Neuron (in vitro differentiated cells): ENCODE data around the gene TFAP2A.

ENCODE experiments used
- H2AFZ ChIP-seq: one replicate; pipeline ENCODE4 v1.6.1; 2013; ENCODE audit warnings: low read depth, mild to moderate bottlenecking, inconsistent platforms, low read length, moderate library complexity
- H3K27me3 ChIP-seq: one replicate; pipeline ENCODE4 v1.6.1; 2013; ENCODE audit warnings: low read length; ENCODE audit not compliant: insufficient read depth
- H3K36me3 ChIP-seq: one replicate; pipeline ENCODE4 v1.6.1; 2013; ENCODE audit warnings: low read length; ENCODE audit not compliant: insufficient read depth
- H3K4me1 ChIP-seq: one replicate; pipeline ENCODE4 v1.6.1; 2013; ENCODE audit warnings: low read length; ENCODE audit not compliant: insufficient read depth
- H3K4me3 ChIP-seq: 2 replicates; pipeline ENCODE4 v1.5.1; 2013; ENCODE audit warnings: mild to moderate bottlenecking, low read length, moderate library complexity
- H3K9me3 ChIP-seq: one replicate; pipeline ENCODE4 v1.6.1; 2013; ENCODE audit warnings: low read length

TFAP2A gene

DNA sequence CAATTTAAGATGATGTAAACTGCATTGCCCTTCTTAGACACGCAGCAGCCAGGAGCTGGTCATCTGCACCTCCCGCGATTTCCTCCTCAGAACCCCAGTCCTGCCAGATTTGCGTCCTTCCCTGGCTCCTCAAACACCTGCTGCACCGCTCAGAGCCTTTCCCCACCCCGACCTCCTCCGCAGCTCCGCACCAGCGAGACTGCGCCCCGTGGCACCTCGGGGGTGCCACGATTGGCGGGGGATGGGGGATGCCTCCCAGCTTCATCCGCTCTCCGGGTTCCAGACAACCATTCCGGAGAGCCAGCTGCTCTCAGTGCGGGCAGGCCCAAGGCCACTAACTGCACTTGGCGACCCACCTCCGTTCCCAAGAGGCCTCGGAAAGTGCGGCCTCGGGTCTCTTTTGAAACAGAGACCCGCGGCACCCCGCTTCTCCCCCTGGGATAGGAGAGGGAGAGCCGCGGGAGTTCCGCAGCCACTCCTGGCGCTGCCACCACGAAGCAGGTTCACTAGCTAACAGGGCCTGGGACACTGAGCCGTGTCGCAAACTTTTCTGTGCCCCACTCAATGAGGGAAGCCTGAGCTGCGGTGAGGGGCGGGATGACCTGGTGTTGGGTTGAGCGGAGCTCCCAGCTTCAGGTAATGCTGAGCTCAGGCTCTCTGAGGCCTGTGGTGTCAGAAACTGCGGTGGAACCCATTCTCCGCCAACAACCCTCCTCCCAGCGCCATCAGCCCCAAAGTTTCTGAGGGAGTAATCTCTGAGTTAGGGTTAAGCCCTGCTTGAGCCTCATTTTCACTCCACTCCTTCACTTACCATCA is 7.3 kb upstream of the TFAP2A start:
- H3K4me1 ChIP-seq = peaks cover 10% of the 10 kb centered on the region
- H3K4me3 ChIP-seq = no peak overlapping the region
- peaks cover 99% of the 10 kb centered on the region for H3K27me3 ChIP-seq
- H3K9me3 ChIP-seq = no peaks in the 10 kb centered on the region
- H3K36me3 ChIP-seq = no peaks in the 10 kb centered on the region
- H2AFZ ChIP-seq = no peak overlapping the region

DNA sequence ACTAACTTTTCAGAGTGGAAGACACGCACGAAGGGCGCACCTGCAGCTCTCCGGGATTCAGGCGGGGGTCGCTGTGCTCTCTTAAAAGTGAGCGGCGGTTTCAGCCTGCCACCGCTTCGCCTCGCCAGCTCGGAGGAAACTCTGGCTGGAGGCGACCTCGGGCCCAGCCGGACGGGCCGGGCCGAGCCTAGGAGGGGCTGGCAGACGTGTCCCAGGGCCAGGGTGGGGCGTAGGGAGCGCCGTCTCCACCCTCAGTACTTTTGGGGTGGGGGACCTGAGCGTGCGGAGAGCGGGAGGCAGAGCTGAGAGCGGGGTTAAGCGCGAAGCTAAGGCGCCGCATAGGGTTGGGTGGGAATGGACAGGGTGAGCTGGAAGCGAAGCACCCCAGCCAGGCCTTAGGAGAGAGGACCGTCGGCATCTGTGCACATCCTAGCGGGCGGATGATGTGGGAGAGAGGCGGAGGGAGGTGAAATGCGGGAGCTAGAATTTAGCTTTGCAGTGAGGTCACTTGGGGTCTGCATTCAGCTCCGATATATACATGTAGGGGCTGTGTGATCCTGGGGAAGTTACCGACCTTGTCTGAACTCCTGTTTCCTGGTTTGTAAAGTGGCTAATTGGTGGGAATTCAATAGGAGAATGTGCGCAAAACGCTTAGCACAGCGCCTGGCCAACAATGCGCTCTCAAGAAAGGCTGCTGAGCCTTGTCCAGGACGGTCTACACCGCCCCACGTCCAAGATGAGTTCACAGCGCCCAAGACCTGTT is 6.5 kb upstream of the TFAP2A start:
- Histone ChIP-seq H3K4me3 (no peak overlapping the region), H2AFZ (no peak overlapping the region), H3K27me3 (peaks cover 99% of the 10 kb centered on the region), H3K9me3 (no peaks in the 10 kb centered on the region), H3K36me3 (no peaks in the 10 kb centered on the region), H3K4me1 (peaks cover 8% of the 10 kb centered on the region)

DNA sequence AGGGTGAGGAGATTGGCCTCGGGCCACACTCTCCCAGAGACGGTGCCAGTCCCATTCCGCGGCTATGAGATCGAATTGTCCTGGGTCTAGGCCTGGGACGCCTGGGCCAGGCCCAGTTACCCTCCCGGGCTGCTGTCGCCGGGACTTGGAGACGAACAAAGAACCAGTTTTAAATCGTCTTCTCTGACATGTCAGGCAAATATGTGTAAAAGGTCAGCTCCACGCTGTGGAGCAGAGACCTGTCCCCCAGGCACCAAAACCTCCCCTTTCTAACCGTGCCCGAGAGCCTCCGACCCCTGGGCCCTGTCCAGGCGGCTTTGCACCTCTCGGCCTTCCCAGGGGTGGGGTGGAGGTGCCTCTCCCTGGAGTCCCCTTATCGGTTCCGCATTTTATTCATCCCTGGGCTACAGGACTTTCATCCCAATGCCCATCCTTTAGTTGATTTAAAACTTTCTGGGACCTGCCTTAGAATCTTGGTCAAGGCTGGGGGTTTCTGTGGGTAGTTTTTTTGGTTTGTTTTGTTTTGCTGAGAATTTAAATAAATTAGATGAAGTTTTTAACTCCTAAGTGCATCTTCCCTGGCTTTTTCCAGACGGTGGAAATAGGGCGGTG is 5.8 kb upstream of the TFAP2A start:
- Histone ChIP-seq H3K27me3 (peaks cover 99% of the 10 kb centered on the region), H2AFZ (no peak overlapping the region)

DNA sequence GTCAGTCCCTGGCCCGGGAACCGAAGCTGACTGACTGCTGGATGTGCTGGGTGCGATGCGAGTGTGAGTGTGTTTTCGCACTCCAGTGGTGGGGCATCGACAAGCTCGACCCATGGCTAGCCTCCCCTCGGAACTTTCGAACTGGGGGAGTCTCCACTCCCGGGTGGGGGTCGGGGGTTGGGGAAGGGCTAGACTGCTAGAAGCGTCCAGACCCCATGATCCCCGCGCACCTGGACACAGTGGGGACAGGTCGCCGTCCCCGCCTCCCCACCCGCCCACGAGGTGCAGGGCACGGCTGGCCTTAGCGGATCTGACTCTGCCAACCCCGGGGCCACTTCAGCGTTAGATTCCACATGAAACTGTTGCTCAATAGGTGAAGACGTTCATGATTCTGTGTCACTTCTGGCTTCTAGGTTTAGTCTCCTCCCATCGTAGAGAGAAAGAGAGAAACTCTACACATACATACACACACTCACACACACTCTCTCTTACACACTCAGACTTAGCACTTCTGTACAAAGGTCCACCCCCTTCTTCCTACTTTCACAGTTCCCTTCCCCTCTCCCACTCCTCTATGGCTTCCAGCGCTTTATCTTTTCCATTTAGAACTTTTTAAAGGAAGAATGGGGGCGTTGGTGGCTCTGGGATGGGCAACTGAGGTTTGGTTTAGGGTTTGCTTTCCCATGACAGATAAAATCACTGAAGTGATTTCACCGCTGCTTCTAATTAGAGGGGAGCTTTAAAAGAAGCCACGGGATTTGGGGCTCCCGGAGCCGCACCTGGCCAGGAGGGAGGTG is 5.1 kb upstream of the TFAP2A start:
- Histone ChIP-seq H3K4me3 (no peak overlapping the region), H2AFZ (no peak overlapping the region)

More for the DNA sequence above, 5.8 kb upstream of the TFAP2A start:
- no peak overlapping the region for H3K4me3 ChIP-seq
- H3K4me1 ChIP-seq = peaks cover under 1% of the 10 kb centered on the region
- no peaks in the 10 kb centered on the region for H3K36me3 ChIP-seq
- no peaks in the 10 kb centered on the region for H3K9me3 ChIP-seq

DNA sequence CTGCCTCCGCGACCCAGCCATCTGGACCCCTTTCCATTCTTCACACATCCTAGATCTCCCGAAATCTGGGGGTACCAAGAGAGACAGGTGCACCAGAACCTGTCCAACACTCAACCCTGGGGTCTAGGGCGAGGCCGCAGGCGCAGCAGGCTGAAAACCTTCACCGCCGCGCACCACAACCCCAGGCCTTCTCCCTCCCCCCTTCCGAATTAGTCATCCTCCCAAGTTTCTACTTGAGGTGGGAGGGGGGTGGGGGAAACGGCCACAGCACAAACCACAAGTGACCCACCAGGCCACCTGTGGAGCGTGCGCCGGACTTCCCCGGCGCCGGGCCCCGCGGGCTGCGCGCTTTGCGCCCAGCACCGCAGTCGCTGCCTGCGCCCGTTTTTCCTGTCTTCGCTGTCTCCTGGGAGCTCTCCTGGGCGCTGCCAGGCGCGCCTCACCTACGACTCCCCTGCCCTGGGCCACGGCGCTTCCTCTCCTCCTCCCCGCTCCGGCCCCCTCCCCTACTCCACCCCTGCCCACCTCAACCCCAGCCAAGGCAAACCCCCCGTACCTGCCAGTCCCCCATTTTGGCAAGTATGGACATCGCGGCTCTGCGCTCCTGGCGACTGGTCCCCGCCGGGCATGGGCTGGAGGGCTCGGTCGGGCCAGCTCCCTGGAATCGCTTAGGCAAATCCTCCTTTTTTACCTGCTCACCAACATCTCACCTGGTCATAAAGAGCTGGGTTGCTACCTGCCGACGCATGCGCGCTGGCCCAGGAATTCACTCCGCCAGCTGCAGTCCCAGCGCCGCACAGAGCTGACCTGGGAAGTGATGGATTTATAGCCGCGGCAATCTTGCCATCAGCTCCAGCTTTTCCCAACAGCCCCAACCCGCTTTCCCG is 4.2 kb upstream of the TFAP2A start:
- Histone ChIP-seq H3K4me3 (no peak overlapping the region), H3K36me3 (no peaks in the 10 kb centered on the region), H3K4me1 (peaks cover 8% of the 10 kb centered on the region), H3K27me3 (peaks cover 99% of the 10 kb centered on the region), H2AFZ (no peak overlapping the region), H3K9me3 (no peaks in the 10 kb centered on the region)

More for the DNA sequence above, 5.1 kb upstream of the TFAP2A start:
- Histone ChIP-seq H3K9me3 (no peaks in the 10 kb centered on the region), H3K27me3 (peaks cover 99% of the 10 kb centered on the region), H3K36me3 (no peaks in the 10 kb centered on the region), H3K4me1 (peaks cover 2% of the 10 kb centered on the region)

DNA sequence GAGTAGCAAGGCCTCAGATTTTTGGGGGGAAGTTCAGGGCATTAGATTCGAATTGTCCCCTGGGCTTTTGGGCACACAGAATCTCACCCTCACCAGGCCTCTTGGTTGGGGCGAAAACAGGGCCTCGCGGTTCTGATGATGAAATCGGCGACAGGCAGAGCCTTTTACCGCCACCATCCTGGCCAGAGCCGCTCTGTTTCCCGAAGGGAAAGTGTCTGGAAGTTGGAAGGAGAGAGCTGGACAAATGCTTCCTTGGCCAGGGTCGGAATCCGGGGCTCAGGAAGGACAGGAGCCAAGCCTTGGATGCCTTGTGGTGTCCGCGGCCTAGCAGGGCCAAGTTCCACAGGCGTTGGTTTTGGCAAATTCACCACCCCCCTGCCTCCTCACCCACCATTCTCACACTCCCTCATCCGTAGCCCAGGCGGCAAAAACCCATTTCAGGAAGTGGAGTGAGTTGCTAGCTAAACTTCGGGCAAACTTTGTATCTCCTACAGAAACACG is 3.5 kb upstream of the TFAP2A start:
- Histone ChIP-seq H3K4me1 (peaks cover 9% of the 10 kb centered on the region), H3K4me3 (no peak overlapping the region), H3K27me3 (peaks cover 99% of the 10 kb centered on the region), H2AFZ (no peak overlapping the region), H3K9me3 (no peaks in the 10 kb centered on the region), H3K36me3 (no peaks in the 10 kb centered on the region)

DNA sequence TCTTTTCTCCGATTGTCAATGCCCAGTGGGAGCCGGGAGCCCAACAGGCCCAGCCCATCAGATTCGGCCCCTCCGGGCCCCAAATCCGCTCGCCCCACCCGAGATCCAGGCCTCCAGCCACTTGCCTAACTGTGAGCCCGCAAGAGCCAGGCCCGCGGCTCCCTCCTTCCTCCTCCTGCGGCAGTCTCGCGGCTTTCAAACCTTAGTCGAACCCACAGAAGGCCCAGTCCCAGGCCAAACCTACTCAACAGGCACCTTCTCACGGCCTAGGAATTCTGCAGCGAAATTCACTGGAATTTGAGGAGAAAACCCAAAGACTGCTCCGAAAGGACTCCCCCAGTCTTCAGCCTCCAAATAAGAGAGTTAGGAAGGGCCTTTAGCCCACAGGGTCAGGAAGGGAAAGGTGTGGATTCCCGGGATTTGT is 2.8 kb upstream of the TFAP2A start:
- no peak overlapping the region for H3K4me3 ChIP-seq
- H3K4me1 ChIP-seq = peaks cover 15% of the 10 kb centered on the region
- H3K27me3 ChIP-seq = peaks cover 99% of the 10 kb centered on the region
- H2AFZ ChIP-seq = no peak overlapping the region
- H3K9me3 ChIP-seq = no peaks in the 10 kb centered on the region
- no peaks in the 10 kb centered on the region for H3K36me3 ChIP-seq

DNA sequence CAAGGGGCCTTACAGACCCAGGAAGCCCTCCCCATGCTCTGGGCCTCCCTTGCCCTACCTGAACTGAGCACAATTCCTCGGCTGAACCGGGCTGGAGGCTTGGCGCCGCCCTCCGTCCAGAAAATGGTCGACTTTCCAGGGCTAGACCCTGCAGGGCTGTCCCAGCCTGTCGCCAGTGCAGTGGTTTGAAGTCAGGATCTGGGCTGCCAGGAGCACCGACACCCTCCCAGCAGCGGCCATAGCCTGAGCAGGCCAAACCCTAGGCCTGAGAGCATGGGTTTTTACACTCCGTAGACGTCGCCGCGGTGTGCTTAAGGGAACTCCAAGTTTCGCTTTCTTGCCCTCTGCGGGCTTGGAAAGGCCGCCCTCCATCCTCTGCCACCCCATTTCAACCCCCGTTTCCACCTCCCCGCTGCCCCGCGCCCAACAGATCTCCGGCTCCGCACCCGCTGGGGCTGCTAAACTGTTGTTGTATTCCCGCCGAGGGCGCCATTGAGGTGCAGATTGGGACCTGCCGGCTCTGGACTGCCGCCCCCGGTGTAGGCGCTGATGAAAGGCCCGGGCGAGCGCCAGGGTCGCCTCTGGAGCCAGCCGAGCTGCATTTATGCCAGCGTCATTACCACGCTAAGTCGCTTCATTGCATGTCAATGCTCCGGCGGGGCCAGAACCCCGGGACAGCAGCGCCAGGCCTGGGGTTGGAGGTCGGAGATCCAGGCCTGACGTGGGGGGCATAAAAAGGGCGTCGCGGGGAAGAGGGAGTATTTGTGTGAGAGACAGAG is 2.2 kb upstream of the TFAP2A start:
- no peak overlapping the region for H3K4me3 ChIP-seq
- H3K27me3 ChIP-seq = peaks cover 97% of the 10 kb centered on the region
- no peaks in the 10 kb centered on the region for H3K36me3 ChIP-seq
- peaks cover 20% of the 10 kb centered on the region for H3K4me1 ChIP-seq
- H3K9me3 ChIP-seq = no peaks in the 10 kb centered on the region
- H2AFZ ChIP-seq = no peak overlapping the region

DNA sequence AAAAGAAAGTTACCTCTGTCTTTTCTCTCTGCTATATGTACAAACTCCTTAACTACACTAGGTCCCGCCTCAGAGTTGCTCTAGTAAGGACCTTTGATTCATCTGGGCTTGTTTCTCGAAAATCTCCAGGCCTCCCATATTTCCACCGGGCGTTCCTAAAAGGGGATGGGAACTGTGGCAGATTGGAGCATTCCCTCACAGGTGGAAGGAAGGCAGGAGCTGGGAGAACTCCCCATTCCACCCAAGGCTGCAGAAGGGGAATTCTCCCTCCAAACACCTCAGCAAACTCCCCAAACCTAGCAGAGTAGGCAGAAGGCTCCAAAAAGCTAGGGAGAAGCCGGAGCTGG is 1.6 kb upstream of the TFAP2A start:
- Histone ChIP-seq H3K4me3 (no peak overlapping the region), H3K4me1 (peaks cover 24% of the 10 kb centered on the region), H3K27me3 (peaks cover 97% of the 10 kb centered on the region), H3K9me3 (no peaks in the 10 kb centered on the region), H3K36me3 (no peaks in the 10 kb centered on the region), H2AFZ (no peak overlapping the region)

DNA sequence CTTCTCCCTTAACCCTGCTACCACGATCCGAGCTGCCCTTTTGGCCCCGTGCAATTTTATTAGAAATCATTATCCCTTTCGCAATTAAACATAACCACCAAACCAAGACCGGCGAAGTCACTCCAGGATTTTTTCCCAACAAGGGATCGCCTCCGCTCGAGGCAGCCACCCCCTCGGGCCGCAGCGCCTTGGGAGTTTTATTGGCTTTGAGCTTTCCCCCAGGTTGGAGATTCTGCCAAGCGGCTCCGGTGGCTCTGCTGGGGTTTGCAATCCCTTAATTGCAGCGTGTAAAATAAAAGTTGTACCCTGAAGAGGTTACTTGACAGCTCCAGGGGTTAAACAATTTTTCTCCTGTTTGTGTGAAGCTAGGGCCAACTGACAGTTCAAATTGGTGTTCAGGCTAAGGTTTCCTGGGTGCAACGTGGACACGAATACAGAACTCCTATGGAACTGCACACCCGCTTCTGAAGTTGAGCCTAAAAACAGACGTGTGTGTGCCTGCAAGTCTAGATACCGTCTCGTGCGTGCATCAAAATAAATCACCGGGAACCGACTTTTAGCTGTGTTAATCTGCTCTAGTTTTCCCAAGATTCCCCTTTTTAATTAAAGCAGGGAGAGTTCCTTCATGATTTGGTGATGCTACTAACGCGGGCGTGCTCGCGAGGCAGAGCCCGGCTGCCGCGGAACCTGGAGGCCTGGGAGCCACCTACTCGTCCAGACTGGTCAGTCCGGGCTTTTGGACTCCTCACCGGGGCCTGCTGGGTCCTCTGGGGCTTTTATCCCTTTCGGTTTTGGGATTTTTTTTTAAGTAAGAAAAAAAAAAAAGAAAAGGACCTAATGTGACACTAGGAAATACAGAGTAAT is 975 bp upstream of the TFAP2A start:
- H3K36me3 ChIP-seq = no peaks in the 10 kb centered on the region
- H3K4me3 ChIP-seq = no peak overlapping the region
- peaks cover 97% of the 10 kb centered on the region for H3K27me3 ChIP-seq
- H2AFZ ChIP-seq = no peak overlapping the region
- no peaks in the 10 kb centered on the region for H3K9me3 ChIP-seq
- H3K4me1 ChIP-seq = peaks cover 28% of the 10 kb centered on the region
